ENCODE results near the gene DUSP9.

DUSP9 gene

DNA sequence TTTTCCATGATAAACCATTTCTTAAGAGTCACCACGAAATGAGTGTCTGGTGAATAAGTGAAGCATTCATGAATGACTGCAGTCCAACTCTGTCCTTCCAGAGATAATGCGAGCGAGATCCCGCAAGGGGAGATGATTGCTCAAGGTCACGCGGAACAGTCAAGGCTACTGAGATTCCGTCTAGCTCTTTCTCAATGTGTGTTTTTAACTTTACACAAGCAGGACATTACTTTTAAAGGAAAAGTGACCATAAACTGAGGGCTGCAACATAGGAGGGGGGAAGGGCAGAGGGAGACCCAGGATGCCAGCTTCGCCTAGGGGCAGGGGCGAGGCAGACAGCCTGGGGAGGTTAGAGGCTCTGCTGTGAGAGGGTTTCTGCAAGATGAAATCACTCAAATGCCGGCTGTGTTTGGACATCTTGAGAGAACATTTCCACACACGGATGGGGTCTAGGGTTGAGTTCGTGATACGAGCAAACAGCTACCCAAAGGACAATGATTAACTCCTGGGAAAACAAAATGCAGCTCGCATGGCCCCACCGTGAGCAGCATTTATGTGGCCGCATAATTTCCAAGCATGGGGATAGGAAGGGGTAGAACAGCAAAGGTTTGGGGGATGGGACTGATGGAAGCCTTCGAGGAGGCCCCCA, 24.2 kb upstream of the DUSP9 start:
- DNase-seq: no peak

DNA sequence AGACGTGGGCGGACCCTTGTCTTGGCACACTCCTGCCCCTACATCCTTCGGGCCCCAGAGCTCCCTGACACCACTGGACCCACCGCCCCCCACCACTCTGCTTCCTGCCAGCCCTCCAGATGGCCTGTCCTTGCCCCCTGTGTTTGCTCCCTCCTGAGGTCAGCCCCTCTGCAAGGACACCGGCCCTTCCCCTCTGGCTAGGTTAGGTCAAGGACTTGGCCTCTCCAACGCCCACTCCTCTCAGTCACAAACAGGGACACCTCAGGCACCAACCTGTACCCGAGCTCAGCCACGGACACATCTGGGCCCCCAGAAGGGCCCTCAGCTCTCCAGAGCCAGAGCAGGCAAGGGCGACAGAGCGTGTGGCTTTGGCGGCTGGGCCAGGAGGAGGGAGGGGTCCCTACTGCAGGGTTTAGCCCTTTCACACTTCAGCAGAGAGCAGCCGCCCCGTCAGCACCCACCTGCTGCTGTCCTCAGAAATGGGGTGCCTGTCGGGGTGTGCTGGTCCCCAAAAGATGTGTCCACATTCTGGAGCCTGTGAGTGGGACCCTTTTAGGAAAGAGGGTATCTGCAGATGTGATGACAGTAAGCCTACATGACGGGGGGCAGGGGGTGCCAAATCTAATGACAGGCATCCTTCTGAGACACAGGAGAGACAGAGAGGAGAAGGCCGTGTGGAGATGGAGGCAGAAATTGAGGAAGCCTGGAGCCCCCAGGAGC, 23.5 kb upstream of the DUSP9 start:
- no peak for DNase-seq

DNA sequence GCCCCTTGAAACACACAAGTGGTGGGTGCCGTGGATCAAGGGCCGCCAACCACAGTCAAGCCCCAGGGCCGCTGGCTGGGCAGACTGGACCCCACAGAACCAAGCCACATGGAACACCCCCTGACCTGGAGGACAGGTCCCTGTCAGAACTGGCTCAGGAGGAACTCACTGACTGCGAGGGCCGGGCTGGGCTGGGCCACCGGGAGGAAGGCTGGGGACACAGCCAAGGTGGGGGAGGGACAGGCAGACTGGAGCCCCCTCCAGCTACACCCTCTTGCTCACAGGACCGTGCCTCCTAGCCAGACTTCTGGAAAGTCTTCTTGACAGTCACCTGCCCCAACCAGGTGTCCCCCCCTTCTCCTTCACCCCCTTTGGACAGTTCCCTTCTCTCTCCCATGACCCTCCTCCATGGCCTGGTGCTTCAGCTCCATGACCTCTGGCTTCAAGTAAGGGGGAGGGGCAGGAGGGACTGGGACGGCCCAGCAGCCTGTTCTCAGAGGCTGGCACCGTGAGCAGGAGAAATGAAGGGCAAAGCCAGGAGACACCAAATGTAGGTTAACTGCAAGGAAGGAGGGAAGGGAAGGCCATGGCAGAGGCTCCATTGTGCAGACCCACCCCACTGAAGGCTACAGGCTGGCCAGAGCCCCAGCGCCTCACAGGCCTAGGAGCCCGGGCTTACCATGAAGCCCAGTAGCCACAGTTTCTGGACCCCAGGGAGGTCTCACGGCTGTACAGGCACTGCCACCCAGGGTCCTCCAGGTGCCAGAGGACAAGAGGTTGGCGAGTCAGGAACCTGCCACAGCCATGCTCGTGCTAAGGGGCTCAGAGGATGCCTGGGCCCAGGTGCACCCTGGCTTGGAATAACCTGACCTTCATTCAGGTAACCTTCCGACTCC, 22.6 kb upstream of the DUSP9 start:
- no peak for DNase-seq

DNA sequence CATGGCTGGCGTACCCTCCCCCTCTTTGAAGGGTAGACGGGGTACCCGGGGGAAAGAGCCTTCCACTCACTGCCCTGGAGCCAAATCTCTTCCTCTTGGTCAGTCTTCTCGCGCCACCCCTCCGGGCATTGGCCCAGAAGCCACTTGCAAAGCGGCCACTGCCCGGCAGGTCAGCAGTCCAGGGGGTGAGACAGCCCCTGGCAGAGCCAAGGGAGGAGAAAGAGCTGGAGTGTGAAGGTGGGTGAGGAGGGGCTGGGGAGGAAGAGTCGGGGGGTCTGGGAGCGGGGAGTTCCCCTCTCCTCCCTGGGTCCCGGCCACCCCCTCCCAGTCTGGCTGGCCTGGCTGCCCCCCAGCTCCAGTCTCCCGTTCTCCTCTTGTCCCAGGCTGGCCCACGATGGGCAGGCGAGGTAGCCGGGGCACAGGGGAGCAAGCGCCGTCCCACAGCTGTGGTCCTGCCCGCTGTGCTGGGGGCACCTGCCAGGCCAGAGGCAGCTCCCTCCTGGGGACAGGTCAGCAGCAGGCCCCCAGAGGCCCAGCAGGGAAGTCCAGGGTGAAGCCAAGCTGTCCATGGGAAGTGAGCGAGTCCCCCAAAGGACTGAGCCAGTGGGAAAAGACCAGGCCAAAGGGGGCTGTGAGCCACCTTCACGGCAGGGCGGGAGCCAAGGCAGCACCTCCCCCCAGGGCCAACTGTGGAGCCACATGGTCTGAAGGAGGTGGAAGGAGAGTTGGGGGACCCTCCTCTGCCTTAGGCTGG, 21.6 kb upstream of the DUSP9 start:
- DNase-seq: no peak

DNA sequence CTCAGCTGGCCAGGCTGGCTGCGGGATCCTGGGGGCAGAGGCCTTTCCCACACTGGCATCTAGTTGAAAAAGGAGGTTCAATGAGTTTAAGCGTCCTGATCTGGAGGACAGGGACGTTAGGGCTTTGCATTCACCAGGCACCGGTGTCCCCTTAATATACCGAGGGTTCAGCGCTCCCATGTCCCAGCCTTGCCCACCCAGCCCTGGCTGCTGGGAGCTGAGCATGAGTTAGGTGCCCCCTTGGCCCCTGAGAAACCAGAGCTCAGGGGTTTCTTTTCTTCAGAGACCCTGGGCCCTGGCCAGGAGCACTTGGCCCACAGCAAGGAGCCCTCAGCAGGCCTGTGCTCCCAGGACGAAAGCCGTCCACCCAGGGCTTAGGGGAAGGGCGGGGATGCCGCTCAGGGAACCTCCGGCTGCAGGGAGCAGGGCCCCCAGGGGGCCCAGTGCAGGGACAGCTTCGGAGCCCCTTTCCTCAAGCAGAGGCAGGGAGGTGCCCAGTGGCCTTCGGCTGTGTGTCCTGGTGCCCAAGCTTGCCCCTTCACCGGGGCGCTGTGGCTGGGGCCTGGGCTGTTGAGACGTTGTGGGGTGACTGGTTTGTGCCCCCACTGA, 20.9 kb upstream of the DUSP9 start:
- no peak for DNase-seq

DNA sequence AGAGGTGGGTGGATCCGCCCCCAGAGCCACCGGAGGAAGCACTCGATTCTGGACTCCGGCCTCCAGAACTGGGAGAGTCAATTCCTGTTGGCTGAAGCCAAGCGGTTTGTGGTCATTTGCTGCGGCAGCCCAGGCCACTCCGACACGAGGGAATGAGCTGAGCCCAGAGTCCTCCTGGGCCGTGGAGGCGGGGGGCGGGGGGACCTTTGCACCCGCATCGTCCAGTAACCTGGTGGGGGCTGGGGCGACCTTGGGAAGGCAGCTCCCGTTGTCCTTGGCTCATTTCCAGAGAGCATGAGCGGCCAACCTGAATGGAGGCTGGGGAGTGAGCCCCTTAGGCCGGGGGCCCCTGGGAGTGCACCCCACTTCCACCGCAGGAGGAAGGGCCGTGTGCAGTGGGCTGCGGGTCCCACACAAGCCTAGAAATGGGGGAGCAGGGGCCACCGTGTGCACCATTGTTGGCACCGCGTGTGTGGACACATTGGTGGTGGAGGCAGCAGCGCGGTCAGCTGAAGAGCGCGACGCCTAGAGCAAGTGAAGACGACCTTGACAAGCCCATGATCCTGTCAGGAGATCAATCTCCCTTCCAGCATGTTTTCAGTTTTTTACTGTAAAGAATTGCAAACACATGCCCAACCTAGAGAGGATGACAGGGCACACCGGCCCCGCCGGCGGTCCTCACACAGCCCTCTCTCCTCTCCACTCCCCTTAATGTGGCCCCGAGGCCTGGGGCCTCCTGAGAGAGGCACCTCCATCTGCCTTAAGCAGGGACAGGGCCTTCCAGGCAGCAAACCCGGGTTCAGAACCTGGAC, 19.9 kb upstream of the DUSP9 start:
- DNase-seq: no peak

DNA sequence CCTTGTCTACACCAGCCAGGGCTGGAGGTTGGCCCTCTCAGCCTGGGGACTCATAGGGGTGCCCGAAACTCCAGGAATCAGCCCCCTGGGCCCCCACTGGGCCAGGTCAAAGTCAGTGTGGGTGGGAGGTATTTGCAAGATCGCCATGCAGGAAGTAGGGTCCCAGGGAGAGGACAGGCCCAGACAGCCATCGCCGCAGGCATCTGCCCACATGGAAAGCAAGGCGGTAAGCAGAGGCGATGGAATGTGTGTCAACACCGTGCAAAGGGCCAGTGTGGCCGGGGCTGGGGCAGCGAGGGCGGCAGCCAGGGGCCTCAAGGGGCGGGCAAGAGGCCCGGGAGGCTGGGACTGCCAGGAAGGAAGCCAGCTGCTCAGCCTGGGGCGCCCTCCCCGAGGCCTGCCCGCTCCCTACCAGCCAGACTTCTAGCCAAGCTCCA, 19.3 kb upstream of the DUSP9 start:
- DNase-seq: no peak

DNA sequence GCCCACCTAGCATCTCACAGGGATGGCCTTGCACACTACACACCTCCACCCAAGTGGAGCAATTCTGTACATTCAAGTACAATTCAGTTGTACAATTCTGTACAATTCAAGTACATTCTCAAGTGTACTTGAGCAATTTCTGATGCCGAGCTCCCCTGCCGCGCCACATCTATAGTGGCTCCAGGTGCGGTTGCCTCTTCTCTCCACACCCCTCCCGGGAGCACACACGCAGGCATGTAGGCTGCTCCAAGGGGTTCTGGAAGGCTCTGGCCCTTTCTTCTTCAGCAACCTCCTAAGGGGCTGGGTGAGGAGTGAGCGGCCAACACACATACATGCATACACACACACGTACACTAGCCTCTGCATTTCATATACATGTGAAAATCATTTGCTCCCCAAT, 18.9 kb upstream of the DUSP9 start:
- no peak for DNase-seq

DNA sequence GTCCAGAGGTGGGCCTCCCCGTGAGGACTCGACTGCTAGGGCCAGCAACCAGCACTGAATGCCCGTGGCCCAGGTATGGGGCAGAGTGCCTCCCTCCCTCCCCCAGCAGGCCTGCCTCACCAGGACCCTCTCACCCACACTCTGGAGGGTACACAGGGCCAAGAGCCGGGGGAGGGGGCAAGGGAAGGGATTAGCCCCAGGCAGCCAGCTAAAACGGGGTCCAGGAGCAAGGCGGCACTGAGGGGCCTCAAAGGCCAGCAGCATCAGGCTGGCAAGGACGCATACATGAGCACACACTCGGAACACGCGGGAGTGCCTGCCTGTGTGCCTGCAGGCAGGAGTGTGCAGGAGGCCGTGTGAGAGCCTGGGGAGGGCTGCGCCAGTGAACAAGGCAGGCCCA, 18.3 kb upstream of the DUSP9 start:
- no peak for DNase-seq

DNA sequence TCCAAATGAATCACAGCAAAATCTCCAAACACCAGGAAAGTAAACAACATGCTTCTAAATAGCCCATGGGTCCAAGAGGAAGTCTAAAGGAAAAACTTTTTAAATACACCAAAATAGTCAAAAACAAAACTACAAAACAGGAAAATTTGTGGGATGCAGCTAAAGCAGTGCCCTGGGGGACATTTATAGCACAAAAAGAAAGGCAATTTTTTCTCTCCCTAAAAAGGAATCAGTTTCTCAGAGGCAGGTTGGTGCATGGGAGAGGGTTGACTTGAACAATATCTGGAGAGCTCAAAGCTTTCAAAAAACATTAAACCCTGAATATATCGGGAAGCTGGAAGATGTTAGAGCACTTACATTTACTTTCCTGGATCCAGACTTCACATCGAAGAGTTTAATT, 15.7 kb upstream of the DUSP9 start:
- DNase-seq: no peak

DNA sequence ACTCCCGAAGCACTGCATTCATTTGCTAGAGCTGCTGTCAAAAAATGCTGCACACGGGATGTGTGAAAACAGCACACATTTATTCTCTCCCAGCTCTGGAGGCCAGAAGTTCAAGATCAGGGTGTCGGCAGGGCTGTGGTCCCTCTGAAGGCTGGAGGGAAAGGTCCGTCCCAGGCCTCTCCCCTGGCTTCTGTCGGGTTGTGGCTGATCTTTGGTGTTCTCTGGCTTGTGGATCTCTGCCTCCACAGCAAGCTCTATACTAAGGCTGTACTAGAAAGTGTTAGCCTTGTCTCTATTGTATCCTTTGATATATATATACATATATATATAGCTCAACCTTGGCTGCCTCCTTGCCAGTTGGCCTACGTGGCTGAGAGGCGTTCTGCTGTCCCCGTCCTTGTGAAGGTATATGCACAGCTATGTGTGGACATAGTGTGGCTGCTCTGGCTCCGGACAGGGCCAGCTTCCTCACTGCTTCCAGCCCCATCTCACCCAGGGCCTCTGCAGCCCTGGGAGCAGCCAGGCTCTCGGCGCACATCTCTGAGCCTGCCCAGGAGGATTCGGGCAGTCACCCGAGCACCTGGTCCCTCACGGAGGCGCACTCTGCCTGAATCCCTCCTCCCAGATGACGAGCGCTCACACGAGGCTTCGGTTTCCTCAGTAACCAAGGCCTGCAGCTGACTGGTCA, 15.0 kb upstream of the DUSP9 start:
- DNase-seq: no peak

DNA sequence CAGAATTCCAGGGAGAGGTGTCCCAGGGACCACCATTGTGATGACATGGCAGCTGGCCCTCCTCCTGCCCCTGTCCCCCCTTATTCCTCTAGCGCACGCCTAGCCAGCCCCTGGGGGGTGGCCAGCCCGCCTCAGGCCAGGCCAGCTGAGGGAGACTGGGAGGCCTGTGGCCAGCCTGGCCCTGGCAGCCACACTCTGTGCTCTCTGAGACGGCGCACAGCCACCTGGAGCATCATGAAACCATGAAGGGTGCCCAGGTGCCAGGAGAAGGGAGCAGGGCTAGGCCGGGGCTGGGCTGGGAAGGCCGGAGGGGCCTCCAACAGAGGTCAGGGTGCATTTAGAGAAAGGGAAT, 14.4 kb upstream of the DUSP9 start:
- DNase-seq: no peak

DNA sequence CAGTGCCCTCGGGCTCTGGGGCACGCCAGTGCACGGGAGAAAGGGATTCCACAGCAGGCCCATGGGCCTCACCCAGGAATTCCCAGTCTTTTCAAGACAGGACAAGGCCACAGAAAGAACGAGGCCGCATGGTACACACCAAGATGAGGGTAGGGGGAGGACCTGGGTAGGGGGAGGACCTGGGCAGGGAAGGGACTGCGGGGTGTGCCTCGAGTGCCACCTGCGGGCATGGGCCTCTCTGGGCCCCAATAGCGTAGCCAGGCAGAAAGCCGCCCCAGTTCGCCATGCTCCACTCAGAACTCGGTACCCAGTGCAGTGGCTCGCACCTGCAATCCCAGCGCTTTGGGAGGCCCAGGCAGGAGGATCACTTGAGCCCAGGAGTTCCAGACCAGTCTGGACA, 14.0 kb upstream of the DUSP9 start:
- DNase-seq: no peak

DNA sequence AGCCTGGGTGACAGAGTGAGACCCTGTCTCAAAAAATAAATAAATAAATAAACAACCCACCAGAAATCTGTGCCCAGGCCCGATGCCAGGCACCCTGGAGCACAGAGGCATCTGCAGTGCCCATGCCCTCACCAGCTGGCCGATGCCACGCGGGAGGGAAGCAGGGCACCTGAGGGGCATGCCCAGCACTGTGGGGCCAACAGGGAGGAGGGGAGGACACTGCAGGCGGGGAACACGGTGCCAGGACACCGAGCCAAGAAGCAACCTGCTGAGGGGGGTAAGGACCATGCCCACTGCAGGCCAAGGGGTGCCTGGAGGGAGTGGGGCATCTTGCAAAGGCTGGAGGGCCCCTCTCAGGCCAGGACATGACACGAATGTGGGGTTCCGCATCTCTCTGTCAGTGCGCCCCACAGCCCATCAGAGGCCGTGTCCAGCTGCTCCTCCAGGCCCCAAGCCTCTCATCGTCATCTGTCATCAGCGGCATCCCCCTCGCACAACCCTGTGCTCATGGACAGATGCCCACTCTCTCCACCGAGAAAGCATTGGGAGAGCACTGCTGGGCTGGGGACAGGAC, 13.3 kb upstream of the DUSP9 start:
- no peak for DNase-seq

DNA sequence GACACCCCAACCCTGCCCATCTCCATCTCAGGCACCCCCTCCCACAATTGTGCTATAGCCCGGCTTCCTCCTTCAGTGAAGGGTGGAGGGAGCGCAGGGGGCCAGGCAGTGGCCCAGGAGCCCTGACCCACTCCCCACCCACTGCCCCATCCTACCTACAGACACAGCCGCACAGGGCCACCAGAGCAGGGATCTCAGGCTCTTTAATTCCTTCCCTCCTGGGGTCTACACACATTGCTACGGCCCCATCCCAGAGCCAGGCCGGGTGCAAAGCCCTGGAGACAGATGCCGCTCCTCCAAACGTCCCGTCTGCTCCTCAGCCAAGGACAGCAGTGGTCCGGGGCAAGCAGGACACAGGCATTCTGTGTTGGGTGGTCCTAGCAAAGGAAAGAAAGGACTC, 12.8 kb upstream of the DUSP9 start:
- DNase-seq: no peak

DNA sequence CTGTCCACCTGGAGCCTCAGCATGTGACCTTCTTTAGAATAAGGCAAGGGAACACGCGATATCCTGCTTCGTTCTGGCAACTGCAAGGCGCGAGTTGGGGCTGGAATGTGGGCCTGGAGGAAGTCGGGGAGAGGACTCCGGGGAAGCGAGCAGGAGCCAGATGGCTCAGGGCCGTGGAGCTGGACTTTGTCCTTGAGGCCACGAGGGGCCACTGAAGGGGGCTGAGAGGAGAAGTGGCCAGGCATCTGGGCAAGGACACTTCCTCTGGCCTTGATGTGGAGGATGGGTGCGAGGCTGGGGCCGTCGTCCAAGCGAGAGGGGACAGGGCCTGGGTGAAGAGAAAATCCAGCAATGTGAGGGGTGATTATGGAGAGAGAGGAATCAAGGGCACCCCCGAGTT, 12.2 kb upstream of the DUSP9 start:
- DNase-seq: no peak

DNA sequence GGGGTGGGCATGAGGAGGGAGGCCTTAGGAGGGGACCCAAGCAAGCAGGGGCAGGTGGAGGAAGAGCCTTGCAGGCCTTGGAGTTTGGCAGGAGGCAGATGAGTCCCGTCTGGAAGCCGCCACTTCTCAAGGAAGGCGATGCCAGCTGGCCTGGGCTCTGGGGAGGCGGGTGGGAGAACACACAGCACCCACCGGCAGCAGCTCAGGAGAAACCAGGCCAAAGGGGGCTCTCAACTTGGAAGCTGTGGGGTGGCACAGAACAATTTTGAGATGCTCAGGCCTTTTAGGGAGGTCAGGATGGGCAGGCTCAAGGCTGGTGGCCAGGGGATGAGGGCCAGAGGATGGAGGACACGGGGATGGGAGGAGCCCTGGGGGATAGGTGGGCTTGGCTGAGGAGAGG, 11.6 kb upstream of the DUSP9 start:
- no peak for DNase-seq

DNA sequence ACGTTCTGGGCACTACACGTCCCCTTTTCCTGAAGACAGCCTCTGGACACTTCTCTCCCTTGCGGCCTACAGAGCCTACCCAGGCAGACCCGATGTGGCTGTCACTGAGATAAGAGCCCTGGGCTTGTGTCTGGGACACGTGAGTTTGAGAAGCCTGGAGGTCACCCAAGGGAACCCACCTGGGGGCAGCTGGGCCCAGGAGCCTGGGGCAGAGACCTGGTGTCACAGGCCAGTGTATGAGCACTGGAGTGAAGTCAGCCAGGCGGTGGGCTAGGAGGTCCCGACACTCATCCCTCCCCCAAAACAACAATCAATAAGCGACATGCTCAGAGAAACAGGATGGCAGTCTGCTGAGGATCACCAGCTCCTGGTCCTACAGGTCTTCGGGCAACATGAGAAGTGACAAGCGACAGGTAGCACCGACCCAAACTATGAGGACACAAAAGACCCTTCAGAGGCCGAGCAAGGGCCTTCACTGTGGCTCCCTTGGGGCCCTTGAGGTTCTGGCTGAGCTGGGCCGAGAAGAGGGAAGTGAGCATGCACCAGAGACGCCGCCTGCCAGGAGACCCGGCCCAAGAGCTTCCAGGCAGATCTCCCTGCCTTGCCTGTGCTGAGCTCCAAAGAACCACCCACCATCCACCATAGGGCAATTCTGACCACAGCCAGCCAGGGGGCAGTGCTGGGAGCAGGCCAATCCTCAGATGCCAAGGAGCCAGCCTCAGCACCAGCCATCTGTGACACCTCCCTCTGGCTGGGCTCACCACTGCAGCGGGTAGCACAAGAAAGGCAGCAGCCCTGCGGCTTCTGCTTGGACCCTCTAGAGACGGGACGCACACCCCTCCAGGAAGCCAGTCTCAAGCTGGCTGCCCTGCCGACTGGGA, 11.0 kb upstream of the DUSP9 start:
- no peak for DNase-seq

DNA sequence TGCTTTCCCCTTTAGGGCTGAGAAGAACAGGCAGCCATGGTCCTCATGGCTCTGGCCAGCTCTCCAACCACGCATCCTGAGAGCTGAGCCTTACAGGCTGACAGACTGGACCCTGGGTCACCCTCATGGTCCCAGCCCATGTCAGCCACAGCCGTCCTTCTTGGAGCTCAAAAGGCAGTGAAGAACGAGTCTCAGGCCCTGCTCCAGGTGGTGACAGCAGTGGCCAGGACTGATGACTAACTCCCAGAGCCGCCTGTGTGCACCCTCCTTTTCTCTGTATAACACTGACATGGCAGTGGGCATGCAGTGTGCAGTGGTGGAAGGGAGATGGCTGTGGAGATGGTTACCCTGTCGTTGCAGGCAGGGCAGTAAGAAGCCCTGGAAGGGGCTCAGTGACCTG, 10.3 kb upstream of the DUSP9 start:
- DNase-seq: no peak

All from SHP77 treated with DMSO at 0.1 percent for 48 hours (cell line).